Measurements from ENCODE around the gene FLNB. TPM values are rescaled to one million over a fixed set of nuclear protein-coding genes. Genes with fewer than 3 reads are reported as not detected.

Gene FLNB
- total RNA-seq, 2 donors from 2014 or later: 96.9 to 139 TPM

DNA sequence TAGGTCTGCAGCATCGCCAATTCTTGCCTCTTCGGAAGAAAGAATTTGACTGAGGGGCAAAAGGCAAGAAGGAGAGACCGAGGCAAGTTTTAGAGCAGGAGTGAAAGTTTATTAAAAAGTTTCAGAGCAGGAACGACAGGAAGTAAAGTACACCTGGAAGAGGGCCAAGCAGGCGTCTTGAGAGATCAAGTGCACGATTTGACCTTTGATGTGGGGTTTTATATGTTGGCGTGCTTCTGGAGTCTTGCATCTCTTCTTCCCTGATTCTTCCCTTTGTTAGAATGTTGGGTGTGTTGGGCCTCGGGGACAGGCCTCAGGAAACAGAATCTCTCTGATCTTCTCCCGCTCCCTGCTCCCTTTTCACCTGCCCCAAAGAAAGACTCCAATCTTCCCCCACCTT, 40.6 kb upstream of the FLNB start:
- no peak overlapping the region for H3K4me3 ChIP-seq
- H3K4me1 ChIP-seq (ENCODE audit: control insufficient read depth in 1 of 2, low read depth in 2 of 2): peaks cover 0 to 7% of the 10 kb centered on the region in 2 donors
- DNase-seq (ENCODE audit: low spot score): no peak
- H3K27me3 ChIP-seq (replicated peaks; ENCODE audit: insufficient read depth): no peaks in the 10 kb centered on the region
- H3K27ac ChIP-seq: no peak overlapping the region
- H3K9me3 ChIP-seq: no peaks in the 10 kb centered on the region
- TF ChIP-seq, protein P1, sequence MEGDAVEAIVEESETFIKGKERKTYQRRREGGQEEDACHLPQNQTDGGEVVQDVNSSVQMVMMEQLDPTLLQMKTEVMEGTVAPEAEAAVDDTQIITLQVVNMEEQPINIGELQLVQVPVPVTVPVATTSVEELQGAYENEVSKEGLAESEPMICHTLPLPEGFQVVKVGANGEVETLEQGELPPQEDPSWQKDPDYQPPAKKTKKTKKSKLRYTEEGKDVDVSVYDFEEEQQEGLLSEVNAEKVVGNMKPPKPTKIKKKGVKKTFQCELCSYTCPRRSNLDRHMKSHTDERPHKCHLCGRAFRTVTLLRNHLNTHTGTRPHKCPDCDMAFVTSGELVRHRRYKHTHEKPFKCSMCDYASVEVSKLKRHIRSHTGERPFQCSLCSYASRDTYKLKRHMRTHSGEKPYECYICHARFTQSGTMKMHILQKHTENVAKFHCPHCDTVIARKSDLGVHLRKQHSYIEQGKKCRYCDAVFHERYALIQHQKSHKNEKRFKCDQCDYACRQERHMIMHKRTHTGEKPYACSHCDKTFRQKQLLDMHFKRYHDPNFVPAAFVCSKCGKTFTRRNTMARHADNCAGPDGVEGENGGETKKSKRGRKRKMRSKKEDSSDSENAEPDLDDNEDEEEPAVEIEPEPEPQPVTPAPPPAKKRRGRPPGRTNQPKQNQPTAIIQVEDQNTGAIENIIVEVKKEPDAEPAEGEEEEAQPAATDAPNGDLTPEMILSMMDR (IDR thresholded peaks at IDR 0.05): no peak
- ATAC-seq (ENCODE audit: insufficient number of reproducible peaks, low FRiP score, low read depth): no peak
- no peaks in the 10 kb centered on the region for H3K36me3 ChIP-seq

DNA sequence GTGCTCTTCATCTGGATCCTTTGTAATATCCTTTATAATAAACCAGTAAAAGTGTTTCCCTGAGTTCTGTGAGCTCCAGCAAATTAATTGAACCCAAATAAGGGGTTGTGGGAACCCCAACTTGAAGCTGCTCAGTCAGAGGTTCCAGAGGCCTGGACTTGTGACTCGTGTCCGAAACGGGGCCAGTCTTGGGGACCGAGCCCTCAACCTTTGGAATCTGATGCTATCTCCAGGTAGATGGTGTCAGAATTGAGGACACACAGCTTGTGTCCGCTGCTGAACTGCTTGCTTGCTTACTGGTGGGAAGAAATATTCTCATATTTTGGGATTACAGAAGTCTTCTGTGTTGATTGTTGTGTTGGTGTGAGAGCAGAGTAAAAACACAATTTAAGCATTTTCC, 39.7 kb upstream of the FLNB start:
- Histone ChIP-seq H3K27ac (no peak overlapping the region), H3K9me3 (no peaks in the 10 kb centered on the region)
- TF ChIP-seq, protein P1 (IDR thresholded peaks at IDR 0.05): no peak

DNA sequence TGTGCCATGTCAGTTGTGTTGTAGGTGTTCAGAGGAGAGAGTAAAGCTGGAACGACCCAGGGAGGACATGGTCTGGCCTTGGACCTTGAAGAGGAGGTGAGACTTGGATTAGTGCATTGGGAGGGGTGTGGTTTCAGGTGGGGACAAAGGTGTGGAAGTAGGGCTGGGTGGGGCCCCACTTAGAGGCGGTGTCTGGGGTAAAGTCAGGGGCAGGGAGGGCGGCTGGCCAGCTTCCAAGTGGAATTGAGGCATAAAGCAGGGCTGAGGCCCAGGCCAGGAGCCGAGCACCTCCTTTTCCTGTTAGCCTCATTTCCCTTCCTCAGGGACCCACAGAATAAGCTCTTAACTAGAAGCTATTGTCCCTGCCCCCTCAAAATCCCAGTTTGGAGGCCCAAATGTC, 36.2 kb upstream of the FLNB start:
- DNase-seq (ENCODE audit: low spot score) (no peak), ATAC-seq (ENCODE audit: insufficient number of reproducible peaks, low FRiP score, low read depth) (no peak)
- TF ChIP-seq, protein P1 (IDR thresholded peaks at IDR 0.05): no peak
- H3K27ac ChIP-seq: no peak overlapping the region
- no peaks in the 10 kb centered on the region for H3K9me3 ChIP-seq
- no peaks in the 10 kb centered on the region for H3K27me3 ChIP-seq (replicated peaks; ENCODE audit: insufficient read depth)
- no peak overlapping the region for H3K4me3 ChIP-seq
- H3K36me3 ChIP-seq: no peaks in the 10 kb centered on the region
- no peaks in the 10 kb centered on the region for H3K4me1 ChIP-seq (ENCODE audit: control insufficient read depth in 1 of 2, low read depth in 2 of 2)

More for the DNA sequence above, 39.7 kb upstream of the FLNB start:
- Histone ChIP-seq H3K27me3 (replicated peaks; ENCODE audit: insufficient read depth) (no peaks in the 10 kb centered on the region), H3K4me1 (ENCODE audit: control insufficient read depth in 1 of 2, low read depth in 2 of 2) (peaks cover 0 to 7% of the 10 kb centered on the region in 2 donors), H3K36me3 (no peaks in the 10 kb centered on the region), H3K4me3 (no peak overlapping the region)
- ATAC-seq (ENCODE audit: insufficient number of reproducible peaks, low FRiP score, low read depth): no peak
- DNase-seq (ENCODE audit: low spot score): no peak

DNA sequence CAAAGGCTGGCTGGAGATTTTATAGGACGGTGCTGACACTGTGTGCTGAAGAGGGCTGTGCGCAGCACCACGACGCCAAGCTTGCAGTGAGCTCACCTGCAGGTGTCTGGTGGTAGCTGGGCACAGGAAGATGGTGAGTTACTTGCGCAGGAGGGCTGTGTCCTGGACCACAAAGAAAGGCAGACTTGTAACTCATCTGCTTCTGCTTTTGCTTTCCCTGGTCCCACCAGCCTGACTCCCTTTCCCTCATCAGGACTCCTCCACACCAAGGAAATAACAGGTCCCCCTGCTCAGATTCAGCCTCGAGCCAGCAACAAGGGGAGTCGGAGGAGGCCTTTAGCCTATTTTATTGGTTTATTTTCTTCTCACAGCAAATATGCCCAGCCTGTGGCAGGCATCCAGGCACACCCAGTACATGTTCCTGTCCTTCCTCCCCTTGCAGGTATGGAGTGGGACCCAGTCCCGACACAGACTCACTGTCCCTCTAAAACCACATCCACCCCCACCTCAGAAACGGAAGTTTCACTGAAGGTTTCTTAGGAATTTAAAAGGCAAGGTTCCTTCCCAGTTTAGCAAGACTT, 35.6 kb upstream of the FLNB start:
- TF ChIP-seq, protein P1 (IDR thresholded peaks at IDR 0.05): no peak
- Histone ChIP-seq H3K9me3 (no peaks in the 10 kb centered on the region), H3K27ac (no peak overlapping the region), H3K36me3 (no peaks in the 10 kb centered on the region), H3K27me3 (replicated peaks; ENCODE audit: insufficient read depth) (no peaks in the 10 kb centered on the region), H3K4me1 (ENCODE audit: control insufficient read depth in 1 of 2, low read depth in 2 of 2) (no peaks in the 10 kb centered on the region), H3K4me3 (no peak overlapping the region)
- no peak for DNase-seq (ENCODE audit: low spot score)
- ATAC-seq (ENCODE audit: insufficient number of reproducible peaks, low FRiP score, low read depth): no peak

DNA sequence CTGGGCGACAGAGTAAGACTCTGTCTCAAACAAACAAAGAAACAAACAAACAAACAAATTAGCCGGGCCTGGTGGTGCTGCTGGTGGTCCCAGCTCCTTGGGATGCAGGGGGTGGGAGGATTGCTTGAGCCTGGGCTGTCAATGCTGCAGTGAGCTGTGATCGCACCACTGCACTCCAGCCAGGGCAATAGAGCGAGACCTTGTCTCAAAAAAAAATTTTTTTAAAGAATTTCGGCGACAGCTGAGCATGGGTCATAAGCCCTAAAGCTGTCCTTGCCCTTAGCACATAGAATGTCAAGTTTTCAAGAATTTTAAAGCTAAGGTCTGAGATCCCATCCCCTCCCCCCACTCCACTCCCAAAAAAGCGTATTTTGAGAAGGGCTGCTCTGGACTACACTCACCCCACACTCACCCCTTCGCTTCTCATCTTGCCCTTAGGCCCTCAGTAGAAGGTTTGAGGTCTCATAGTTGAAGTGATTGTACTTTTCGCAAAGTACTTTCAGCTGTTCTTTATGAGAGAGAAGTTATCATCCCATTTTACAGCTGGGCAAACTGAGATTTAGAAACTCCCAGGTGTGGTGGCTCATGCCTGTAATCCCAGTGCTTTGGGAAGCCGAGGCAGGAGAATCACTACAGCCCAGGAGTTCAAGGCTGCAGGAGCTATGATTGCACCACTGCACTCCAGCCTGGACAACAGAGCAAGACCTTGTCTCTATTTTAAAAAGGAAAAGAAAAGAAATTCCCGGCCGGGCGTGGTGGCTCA, 34.3 kb upstream of the FLNB start:
- Histone ChIP-seq H3K4me3 (no peak overlapping the region), H3K4me1 (ENCODE audit: control insufficient read depth in 1 of 2, low read depth in 2 of 2) (no peaks in the 10 kb centered on the region), H3K9me3 (no peaks in the 10 kb centered on the region), H3K36me3 (no peaks in the 10 kb centered on the region), H3K27ac (no peak overlapping the region), H3K27me3 (replicated peaks; ENCODE audit: insufficient read depth) (no peaks in the 10 kb centered on the region)
- TF ChIP-seq, protein P1 (IDR thresholded peaks at IDR 0.05): no peak
- DNase-seq (ENCODE audit: low spot score) (no peak), ATAC-seq (ENCODE audit: insufficient number of reproducible peaks, low FRiP score, low read depth) (no peak)

Data from thoracic aorta (tissue), 2 donors.